Kidney (tissue), 14 donors: Measurements from ENCODE around the gene SNCAIP. TPM values are rescaled to one million over a fixed set of nuclear protein-coding genes. Genes with fewer than 3 reads are reported as not detected.

ENCODE experiments used
- DNase-seq, 5 donors: peaks; one replicate each; pipeline ENCODE4 v3.0.0-alpha.2; 2013 to 2020
- FAIRE-seq: peaks from 2 replicates; lab custom pipeline; 2012; peaks lifted over from hg19 to GRCh38; lab: Jason Lieb, UNC
- H3K27ac ChIP-seq, 2 donors: one replicate each; pipeline ENCODE4 v1.7.0; 2013; ENCODE audit warnings: low read depth in 2 of 2, low read length in 2 of 2, inconsistent platforms in 1 of 2
- H3K27me3 ChIP-seq: one replicate; pipeline ENCODE4 v1.7.1; 2013; ENCODE audit warnings: low read length, inconsistent platforms; ENCODE audit not compliant: control insufficient read depth, insufficient read depth
- H3K36me3 ChIP-seq, 3 donors: one replicate each; pipeline versions ENCODE4 v1.7.0 to v1.7.1; 2013; ENCODE audit warnings: low read length in 3 of 3, control low read depth in 1 of 3, inconsistent platforms in 1 of 3; ENCODE audit not compliant: insufficient read depth in 3 of 3, control insufficient read depth in 2 of 3
- H3K4me1 ChIP-seq, 3 donors: one replicate each; pipeline versions ENCODE4 v1.7.0 to v1.7.1; 2013; ENCODE audit warnings: low read length in 3 of 3, inconsistent platforms in 1 of 3, low read depth in 1 of 3; ENCODE audit not compliant: control insufficient read depth in 2 of 3, insufficient read depth in 2 of 3
- H3K4me3 ChIP-seq, 3 donors: one replicate each; pipeline versions ENCODE4 v1.7.0 to v1.8.1; 2013; ENCODE audit warnings: low read length in 3 of 3, control low read depth in 1 of 3, inconsistent platforms in 1 of 3
- H3K9ac ChIP-seq, 3 donors: one replicate each; pipeline versions ENCODE4 v1.7.0 to v1.7.1; 2013; ENCODE audit warnings: low read length in 3 of 3, control low read depth in 1 of 3, inconsistent platforms in 1 of 3
- H3K9me3 ChIP-seq, 3 donors: one replicate each; pipeline versions ENCODE4 v1.7.0 to v1.7.1; 2013; ENCODE audit warnings: low read length in 3 of 3, control low read depth in 1 of 3, inconsistent platforms in 1 of 3; ENCODE audit not compliant: control insufficient read depth in 2 of 3, insufficient read depth in 1 of 3
- CTCF ChIP-seq: IDR thresholded peaks from 3 replicates; pipeline ENCODE4 v1.5.1; 2012; ENCODE audit warnings: mild to moderate bottlenecking, moderate library complexity, borderline replicate concordance; ENCODE audit not compliant: insufficient read depth; ENCODE audit errors: extremely low read depth
- intact Hi-C: fragments of 100-400 bp; cut with DNase I; formaldehyde crosslinking; loops from one replicate; pipeline ENCODE4 v1.11.1; 2022
- polyA plus RNA-seq: library from polyadenylated mRNA; stranded (reverse); fragments of 350-450 nt; fragmentation: Illumina TruSeq; extraction: RNeasy Lipid Tissue Mini Kit (QIAGEN cat#74804); gene quantifications from one replicate; pipeline ENCODE4 v1.2.3, GENCODE V29; 2014; ENCODE audit warnings: low read depth, low replicate concordance; ENCODE audit not compliant: insufficient read depth
- total RNA-seq: library from RNA; stranded (reverse); fragmentation: NEBNext Ultra II Directional; extraction: Animal tissue kit (Norgen Biotek cat#: 25700); gene quantifications from one replicate; pipeline ENCODE4 v1.2.1, GENCODE V29; 2021
- donor health status: control.
- donor health status: control.
- donor health status: control.
- donor health status: control.
- donor health status: control.
- donor health status: DM: yes; HTN: yes; CAD: no.
- donor health status: Normal renal cell carcinoma (clear cell type).

The SNCAIP gene
- total and polyA plus RNA-seq, 2 donors from 2014 or later, result 0.82 to 7.8 TPM

DNA sequence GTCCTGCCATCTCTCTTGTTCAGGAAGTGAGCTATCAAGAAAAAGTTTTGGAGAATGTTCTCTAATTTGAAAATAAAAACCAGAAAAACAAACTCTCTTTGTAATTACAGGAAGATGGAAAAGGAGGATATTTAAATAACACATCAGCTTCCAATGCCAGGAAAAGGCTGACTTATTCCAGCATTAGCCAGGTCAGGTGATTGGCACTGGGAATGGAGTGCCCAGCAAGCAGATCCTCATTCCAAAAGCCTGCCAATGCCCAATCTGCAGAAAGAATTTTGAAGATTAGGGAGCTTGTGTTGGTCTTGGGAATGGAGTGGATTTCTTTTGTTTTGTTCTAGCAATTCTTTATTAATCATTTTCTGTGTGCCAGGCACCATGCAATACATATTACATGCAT is 196.6 kb downstream of the SNCAIP start:
- Histone ChIP-seq H3K27me3 (no peaks in the 10 kb centered on the region), H3K9ac (no peak overlapping the region), H3K4me3 (no peak overlapping the region), H3K27ac (no peak overlapping the region), H3K4me1 (no peaks in the 10 kb centered on the region), H3K36me3 (no peaks in the 10 kb centered on the region), H3K9me3 (no peaks in the 10 kb centered on the region)
- intact Hi-C loops, result no loop called here
- DNase-seq (no peak), FAIRE-seq (no peak)
- TF ChIP-seq CTCF, result no peak

Other genes with a start within 250 kb of the SNCAIP start
- 9.2 TPM for gene LOX, start 234.0 kb upstream of the SNCAIP start, total RNA-seq
- 3.4 TPM for gene LOX, start 234.0 kb upstream of the SNCAIP start, polyA plus RNA-seq
- gene ZNF474, start 182.7 kb upstream of the SNCAIP start, total RNA-seq, result 0.38 TPM
- not detected for gene ZNF474, start 182.7 kb upstream of the SNCAIP start, polyA plus RNA-seq